ENCODE measurements around the gene PIMREG. TPM values are rescaled to one million over a fixed set of nuclear protein-coding genes. Genes with fewer than 3 reads are reported as not detected.

PIMREG gene
- polyA plus RNA-seq, 3 donors, result 17.8 to 20.2 (median 19.4) TPM

DNA sequence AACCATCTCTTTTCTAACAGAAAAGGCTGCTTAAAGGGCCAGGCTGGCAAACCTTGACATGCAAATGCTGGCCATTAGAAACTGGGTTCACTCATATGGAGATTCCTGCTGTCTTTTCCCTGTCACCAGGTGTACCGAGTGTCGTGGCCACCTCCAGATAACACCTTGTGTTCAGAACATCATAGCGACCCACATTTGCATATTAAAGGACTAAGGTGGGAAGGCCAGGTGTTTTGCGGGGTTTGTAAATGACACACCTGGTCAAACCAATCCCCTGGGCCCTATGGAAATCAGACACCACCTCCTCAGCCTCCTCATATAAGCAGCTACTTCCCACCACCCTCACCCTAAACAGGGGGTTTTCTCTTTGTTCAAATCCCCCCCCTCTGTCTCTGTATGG is 6.8 kb upstream of the PIMREG start:
- DNase-seq (ENCODE audit: low read depth in 3 of 3, low spot score in 2 of 3), result no peak

DNA sequence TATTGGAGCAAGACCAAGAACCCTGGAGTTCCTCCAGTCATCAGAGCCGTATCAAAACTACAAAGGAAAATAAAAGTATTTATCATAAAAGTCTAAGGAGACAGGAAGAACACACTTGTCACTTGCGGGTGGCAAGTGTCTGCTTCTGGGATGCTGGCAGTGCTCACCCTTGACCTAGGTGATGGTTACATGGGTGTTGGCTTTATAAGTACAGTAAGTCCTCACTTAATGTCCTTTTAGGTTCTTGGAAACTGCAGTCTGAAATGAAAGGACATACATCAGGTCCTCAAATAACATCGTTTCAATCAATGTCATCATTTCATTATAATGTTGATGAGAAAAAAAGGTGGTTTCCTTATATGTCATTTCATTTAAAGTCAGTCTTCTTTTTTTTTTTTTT is 6.3 kb upstream of the PIMREG start:
- DNase-seq (ENCODE audit: low read depth in 3 of 3, low spot score in 2 of 3), result no peak

DNA sequence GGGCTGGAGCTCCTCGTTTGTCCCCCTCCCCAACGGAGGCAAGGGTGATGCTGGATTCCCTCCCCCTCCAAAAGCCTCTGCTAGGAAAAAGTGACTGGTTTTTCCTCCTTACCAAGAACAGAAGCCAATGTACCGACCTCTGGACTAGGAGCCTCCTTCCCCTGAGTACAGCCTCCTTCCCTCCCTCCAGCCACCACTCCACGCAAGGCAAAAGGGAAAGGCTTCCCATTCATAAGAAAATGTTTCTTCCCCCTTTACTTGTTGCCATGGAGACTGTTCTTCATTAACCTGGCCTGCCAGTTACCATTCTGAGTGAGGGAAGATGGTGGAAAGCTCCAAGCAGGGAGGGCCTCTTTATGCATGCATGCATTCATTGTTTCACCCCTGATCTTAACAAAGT is 4.3 kb upstream of the PIMREG start:
- peak in 1 of 3 donors; percentile 32 for DNase-seq (ENCODE audit: low read depth in 3 of 3, low spot score in 2 of 3)

DNA sequence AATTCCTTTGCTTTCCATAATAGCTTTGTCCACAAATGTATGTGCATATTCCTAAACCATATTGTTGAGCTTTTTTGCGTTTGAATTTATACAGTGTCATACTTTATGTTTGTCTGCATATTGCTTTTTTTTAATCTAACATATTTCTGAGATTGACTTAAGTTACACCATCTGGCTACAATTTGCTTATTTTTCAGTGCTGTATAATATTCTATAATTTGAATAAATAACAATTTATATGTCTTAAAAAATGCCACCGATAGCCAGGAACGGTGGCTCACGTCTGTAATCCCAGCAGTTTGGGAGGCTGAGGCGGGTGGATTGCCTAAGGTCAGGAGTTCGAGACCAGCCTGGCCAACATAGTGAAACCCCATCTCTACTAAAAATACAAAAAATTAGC is 1.5 kb upstream of the PIMREG start:
- DNase-seq (ENCODE audit: low read depth in 3 of 3, low spot score in 2 of 3), result no peak

DNA sequence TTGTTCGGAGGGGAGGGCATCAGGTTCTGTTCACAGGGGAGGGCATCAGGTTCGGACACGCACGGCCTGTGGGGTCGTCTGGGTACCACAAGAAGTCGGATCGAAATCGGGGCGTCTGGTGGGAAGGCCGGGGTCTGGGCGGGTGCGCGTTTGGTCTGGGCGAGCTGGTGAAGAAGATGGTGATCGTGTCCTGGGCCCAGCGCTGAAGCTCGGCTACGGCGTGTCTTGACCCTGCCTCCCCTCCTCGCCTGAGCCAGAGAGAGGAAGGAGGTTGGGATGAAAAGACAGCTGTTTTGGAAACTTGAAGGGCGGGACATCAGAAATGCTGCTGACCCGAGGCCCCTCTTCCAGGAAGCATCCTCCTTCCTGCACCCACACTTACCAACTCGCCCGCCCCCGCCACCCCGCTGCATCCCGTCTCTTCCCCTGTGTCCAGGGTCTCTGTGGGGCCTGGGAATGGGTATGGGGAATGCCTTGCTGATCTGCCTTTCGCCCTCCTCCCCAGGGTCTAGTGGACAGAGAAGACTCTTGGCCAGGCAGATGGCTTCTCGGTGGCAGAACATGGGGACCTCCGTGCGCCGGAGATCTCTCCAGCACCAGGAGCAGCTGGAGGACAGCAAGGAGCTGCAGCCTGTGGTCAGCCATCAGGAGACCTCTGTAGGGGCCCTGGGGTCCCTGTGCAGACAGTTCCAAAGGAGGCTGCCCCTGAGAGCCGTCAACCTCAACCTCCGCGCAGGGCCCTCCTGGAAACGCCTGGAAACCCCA is 498 bp downstream of the PIMREG start:
- no peak for DNase-seq (ENCODE audit: low read depth in 3 of 3, low spot score in 2 of 3)

DNA sequence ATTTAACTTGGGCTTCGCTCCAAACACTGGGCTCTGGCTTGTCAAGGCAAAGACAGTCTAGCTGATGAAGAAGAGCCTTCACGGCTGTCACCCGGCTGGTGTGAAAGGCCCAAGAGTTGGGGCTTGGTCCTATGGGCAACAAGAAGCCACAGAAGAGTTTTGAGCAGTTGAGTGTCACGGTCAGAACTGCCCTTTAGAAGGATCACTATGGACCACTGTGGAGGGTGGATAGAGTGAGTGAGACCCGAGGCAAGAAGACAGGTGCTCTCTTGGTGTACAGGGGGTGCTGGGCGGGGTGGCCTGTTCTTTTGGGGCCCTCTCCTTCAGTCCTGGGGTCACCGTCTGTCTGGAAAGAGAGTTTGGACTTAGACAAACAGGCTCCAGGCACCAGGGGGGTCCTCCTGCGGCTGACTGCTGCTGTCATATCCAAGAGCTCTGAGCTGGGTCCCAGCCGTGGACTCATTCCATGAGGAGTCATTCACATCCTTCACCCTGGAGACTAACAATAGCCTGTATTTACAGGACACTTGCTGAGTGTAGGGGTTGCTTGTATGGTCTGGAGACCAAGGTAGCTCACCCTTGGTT is 2.4 kb downstream of the PIMREG start:
- no peak for DNase-seq (ENCODE audit: low read depth in 3 of 3, low spot score in 2 of 3)

DNA sequence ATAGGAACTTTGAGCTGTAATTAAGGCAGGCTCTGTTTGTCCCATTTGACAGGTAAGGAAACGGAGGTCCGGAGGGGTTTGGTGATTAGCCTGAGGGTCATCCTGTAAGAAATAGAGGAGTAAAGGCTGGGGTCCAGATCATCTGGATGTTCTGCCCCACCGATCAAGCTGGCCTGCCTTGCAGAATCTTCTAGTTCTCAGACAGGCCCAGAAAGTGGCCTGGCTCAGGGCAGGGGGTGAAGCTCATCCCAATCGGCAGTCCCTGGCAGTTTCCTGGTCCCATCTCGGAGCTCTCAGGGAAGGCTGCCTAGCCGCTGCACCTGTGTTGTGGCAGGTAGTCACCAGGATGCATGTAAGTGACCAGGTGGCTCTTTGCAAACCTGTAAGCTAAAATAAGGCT is 4.2 kb downstream of the PIMREG start:
- DNase-seq (ENCODE audit: low read depth in 3 of 3, low spot score in 2 of 3), result no peak

DNA sequence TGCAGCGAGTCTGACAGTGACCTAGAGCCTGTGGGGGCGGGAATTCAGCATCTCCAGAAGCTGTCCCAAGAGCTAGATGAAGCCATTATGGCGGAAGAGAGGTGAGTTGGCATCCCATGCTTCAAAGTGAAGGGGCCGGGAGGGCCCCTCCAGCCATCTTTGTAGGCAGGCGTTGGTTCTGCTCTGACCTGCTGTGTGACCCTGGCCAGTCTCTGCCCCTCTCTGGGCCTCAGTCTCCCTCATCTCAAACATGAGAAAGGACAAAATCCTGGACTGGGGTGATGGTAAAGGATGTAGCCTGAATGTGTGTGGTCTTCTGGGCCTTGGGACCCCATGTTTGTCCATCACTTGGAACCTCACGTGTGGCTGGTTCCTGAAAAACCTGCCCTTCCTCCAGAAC is 5.1 kb downstream of the PIMREG start:
- no peak for DNase-seq (ENCODE audit: low read depth in 3 of 3, low spot score in 2 of 3)

DNA sequence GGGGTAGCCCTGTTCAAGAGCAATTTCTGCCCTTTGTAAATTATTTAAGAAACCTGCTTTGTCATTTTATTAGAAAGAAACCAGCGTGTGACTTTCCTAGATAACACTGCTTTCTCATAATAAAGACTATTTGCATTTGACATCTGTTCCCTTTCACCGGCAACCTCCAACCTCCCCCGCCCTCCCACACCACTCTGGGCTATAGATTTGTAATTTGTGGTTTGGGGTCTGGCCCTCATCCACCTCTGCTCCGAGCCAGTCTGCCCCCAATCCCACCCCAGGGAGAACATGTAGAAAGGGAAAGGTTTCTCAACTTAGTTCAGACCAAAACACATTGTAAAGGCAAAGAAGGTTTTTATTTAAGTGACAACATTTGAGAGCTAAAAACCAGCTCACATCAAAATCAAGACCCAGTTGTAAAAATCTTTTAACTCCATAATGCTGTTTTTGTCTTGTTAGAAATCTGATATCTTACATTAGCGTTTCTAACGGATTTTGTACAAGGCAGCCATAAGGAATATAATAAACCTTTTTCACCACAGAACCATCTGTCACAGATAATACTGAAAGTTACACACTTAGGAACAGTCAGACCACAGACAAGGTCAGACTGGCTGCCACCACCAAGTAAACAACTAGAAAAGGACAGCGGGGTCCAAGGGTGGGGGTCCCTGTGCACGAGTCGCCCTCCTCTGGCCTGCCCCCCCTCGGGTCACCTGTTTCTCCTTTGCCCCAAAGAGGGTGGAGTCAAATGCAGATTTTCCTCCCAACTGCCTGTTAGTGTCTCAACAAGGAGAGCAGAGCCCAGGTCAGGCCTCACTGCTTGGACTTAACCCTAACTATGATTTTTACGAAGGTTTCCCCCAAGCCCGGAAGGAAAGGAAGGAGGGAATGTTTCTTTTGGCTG is 6.9 kb downstream of the PIMREG start:
- DNase-seq (ENCODE audit: low read depth in 3 of 3, low spot score in 2 of 3), result no peak

DNA sequence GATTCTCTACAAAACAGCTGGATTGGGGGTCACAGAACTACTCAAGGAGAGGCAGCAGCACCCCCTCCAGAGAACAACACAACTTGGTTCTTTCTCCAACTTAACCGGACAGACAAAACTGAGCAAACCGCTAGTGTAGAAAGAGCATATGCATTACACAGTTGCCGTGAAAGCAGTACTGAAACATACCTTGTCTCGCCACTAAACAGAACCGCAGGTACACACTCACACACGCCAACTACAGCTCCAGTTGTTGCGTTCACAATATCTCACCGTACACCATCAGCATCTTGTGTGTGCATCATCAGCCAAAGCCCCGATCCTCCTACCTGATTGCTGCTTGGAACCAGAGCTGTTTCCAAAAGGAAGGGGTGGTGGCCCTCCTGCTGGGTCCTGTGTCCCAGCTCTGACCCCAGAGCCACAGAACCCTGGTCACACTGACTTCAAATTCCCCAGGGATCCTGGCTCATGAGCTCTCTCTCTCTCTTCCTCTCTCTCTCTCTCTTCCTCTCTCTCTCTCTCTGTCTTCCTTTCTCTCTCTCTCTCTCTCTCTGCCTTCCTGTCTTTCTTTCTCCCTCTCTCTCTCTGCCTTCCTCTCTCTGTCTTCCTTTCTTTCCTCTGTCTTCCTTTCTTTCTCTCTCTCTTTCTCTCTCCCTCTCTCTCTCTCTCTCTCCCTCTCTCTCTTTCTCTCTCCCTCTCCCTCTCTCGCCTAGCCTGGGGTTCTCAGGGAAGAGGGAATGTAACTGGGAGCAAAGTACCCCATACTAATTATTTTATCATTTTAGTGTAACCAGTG is 8.4 kb downstream of the PIMREG start:
- DNase-seq (ENCODE audit: low read depth in 3 of 3, low spot score in 2 of 3), result no peak

DNA sequence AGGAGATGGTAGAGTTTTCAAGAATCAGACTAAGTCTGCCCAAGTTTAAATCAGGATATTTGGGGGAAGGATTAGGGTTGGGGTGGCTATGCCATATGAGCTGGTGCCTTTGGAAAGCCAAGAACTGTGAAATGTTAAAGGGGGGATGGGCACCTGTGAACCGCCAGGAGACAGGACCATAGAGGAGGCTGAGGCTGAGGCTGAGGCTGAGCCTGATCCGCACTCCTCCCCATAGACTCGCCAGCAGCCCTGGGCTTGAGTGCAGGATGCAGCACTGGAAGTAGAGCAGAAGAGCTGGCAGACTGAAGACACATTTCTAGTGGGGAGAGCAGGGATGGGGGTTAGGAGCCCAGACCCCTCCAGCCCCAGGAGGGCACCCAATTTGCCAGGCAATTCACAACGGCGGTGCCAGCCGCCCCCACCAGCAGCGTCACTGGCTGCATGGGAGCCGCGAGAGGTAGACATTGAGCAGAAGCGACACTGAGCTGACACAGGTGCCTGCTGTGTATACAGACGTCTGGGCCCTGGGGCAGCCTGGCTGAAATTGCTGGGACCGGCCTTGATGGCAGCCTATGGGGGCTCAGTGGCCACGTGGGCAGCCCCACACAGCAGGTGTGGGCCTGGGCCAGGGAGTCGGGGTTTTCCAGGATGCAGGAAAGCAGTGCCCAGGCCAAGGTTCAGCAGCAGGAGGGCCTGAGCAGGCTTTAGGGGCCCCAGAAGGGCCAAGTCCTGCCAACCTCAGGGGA is 9.2 kb downstream of the PIMREG start:
- DNase-seq (ENCODE audit: low read depth in 3 of 3, low spot score in 2 of 3), result no peak

DNA sequence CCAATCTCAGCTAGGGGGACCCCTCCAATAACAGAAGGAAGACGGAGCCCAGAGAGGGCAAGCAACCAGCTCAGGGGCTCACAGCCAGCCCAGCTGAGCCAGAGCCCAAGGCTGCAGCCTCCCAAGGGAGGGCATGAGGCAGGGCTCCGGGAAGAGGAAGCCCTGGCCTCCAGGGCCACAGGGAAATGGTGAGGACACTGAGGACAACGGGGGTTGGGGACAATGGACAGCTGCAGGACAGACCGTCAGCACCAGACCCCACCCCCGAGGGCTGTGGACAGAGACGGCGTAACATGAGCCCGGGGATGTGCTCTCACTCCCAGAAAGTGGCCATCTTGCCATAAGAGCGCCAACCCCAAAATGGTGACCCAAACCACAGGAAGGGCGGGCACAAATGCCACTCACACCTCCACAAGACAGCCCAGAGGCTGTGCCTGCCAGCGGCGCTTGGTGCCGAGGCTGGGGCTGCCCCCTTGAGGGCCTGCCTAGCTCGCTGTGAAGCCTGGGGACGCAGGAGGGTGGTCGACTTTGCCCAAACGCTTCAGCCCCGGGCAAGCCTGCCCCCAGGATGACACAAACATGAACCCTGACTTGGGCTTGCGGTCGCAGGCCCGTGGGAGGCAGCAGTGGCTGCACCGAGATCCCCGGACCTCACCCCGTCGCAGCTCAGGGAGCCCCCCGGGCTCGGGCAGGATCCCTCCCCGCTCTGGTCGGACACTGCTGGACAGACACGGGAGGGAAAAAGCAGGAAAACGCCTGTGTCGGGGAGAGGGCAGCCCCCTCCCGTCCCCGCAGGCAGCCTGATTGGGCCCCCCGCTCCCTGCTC is 10.5 kb downstream of the PIMREG start:
- DNase-seq (ENCODE audit: low read depth in 3 of 3, low spot score in 2 of 3), result no peak

DNA sequence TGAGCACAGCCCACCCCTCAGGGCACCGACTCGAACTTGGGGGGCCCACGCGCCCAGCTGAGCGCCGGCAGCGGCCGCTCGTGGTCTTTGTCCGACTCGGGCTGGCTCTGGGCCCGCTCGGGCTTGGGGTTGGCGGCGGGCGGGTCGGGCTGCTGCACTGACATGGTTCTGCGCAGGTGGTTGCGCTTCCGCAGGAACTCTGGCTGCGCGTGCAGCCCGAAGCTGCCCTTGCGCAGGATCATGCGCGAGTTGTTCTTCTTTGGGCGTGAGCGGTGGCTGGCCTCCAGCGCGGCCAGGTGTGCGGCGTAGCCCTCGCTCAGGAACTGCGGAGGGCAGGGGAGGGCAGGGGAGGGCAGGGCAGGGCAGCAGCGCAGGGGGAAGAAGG is 11.1 kb downstream of the PIMREG start:
- DNase-seq (ENCODE audit: low read depth in 3 of 3, low spot score in 2 of 3), result peak in 1 of 3 donors; percentile 33

DNA sequence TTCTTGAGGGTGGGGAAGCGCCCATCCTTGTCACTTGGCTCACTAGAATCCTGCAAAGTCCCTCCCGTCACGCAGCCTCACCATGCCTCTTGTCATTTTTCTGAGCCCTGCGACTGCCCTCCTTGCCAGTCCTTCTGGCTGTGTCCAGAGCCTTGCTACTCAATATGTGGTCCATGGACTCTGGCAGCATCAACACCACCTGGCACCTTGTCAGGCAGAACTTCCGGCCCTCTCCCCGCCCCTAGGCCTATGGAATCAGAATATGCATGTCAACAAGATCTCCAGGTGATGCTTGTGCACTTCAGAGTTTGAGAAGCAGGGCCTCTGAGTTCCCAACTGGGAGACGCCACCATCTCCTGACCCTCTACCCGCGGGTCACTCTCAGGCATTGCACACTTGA is 12.1 kb downstream of the PIMREG start:
- no peak for DNase-seq (ENCODE audit: low read depth in 3 of 3, low spot score in 2 of 3)

DNA sequence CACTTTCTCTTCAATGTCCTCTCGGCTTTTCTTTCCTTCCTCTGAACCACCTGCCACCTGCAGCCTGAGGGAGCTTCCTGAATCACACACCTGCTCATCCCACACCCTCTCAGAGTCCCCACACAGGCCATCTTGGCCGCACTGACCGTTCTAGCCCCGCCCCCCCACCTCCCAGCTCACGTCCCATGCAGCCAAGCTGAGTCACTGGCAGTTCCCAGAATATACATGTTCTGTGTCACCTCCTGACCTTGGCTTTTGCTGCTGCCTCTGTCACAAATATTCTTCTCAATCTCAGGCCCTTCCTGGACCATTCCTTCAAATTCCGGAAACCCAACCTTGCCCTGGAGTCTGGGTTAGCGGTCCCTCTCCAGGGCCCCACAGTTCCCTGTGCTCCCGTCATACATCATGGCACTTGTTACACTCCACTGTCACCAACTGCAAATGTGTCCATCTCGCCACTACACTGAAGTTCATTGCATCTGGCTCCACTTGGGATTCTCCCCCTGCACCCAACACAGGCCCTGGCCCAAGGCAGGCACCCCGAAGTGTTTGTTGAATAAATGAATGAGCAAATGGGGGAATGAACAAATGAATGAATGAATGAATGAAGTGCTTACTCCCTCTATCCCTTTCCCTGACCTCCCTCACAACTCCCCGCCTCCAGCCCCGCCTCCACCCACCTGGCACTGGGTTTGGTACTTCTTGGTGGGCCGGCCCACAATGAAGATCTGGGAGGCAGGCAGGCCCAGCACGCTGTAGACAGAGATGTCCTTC is 12.8 kb downstream of the PIMREG start:
- no peak for DNase-seq (ENCODE audit: low read depth in 3 of 3, low spot score in 2 of 3)

DNA sequence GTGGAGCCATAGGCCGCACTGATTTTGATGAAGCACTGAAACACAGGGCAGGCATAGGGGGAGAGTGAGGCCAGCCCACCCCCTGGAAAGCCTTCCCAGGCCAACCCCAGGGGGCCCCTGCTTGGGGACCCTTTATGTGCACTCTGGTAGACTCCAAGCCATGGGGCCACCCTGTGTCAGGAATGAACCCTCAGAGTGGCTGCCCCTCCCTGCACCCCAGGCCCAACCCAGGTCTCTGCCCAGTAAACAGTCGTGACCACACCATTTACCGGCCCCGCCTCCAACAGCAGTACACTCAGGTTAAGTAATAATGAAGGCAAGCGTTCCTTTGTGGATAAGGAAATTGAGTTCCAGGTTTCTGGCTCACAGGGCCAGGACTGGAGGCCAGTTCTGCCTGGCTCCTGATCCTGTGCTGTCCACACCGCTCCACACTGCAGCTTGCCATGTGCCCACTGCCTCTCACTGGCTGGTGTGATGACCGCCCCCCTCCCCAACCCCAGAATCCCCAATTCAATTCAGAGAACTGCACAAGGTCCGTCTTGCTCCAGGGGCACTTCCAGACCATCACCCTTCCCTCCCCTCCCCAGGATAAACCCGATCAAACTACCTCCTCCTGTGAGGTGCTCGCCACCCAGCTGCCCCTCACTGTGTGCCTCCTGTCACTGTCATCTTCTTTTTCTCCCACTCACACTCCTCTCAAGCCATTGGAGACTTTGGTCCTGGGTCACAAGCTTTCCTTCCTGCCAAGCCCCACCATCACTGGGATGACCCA is 13.6 kb downstream of the PIMREG start:
- no peak for DNase-seq (ENCODE audit: low read depth in 3 of 3, low spot score in 2 of 3)

DNA sequence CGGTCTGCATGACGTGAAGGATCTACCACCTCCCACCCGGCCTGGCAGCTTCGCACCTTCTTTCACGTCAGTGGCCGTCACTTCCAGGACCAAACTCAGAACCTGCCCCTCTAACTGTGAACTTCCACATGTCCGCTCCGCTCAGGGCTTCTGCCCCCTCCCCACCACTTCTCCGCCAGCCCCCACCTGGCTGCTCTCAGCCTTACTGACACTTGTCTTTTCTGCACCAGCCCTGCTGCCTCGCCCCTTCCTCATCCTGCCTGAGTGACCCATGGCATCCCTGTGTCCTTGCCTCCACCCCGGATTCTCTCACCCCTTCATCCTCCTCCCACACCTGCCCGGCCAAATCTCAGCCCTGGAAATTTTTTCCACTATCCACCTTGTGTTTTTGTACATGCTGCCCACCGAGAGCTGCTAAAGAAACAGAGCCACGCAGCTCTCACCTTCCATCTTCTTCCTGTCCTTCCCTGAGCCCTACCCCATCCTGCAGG is 14.2 kb downstream of the PIMREG start:
- no peak for DNase-seq (ENCODE audit: low read depth in 3 of 3, low spot score in 2 of 3)

Data from right renal cortex interstitium (tissue), 3 donors.